HG03575 (cell line): ENCODE data around the gene MED15.

Experiments used
- ATAC-seq: cut with Tn5 transposase; IDR thresholded peaks from one replicate; pipeline ENCODE4 v1.9.1; 2021; ENCODE audit not compliant: unreplicated experiment, insufficient number of reproducible peaks, low FRiP score; ENCODE audit errors: extremely low read depth

MED15 gene

DNA sequence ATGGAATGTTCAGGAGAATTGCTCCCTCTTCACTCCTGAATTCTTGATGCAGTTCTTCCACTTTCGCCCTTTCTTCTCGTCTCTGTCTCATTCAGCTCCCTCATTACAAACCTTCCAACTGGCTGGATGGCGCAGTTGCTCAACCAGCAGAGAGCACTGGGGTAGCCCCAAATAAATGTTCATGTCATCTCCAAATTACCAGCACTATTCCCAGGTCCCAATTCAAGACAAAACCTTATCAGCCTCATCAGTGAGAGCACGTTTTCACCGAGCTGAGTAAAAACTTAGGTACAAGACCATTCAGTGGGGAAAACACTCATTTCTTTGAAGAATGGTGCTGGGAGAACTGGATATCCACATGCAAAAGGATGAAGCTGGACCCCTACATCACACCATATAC, 120.0 kb downstream of the MED15 start:
- no peak for ATAC-seq

DNA sequence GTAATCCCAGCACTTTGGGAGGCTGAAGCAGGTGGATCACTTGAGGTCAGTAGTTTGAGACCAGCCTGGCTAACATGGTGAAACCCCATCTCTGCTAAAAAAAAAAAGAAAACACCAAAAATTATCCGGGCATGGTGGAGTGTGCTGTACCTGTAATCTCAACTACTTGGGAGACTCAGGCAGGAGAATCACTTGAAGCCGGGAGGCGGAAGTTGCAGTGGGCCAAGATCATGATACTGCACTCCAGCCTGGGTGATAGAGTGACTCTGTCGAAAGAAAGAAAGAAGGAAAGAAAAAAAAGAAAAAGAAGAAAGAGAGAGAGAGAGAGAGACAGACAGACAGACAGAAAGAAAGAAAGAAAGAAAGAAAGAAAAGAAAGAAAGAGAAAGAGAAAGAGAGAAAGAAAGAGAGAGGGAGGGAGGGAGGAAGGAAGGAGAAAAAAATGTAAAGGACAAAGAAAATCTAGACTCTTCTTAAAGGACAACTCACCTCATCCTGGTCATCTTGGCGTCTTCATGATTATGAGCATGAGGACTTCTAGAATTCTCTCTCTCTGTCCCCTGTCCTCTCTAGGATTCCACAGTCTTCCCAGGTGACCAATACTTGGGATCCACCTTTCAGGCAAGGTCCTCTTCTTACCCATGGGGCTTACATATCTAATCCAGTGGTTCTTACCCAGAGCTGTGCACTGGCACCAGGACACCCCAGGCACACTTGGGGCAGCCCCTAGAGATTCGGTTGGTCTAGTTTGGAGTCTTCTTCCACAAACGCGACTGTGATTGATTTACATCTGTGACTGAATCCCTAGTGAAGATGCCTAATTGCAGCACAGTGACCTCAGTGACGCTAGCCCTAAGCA, 120.9 kb downstream of the MED15 start:
- no peak for ATAC-seq

DNA sequence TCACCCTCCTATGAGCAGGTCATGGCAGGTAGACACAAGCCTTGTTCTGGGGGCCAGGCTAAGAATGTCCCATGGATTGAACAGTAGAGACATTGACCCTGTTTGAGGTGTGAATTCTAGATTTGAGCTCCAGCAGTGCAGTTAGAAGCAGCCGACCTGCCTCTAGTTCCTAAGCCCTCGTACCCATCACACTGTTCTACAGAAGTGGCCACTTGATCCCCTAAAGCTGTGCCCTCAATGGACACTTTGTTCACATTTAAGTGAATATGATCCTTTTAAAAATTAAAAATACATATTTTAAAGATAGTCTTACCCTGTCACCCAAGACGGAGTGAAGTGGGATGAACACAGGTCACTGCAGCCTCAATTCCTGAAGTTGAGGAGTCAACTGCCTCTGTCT, 122.0 kb downstream of the MED15 start:
- no peak for ATAC-seq

DNA sequence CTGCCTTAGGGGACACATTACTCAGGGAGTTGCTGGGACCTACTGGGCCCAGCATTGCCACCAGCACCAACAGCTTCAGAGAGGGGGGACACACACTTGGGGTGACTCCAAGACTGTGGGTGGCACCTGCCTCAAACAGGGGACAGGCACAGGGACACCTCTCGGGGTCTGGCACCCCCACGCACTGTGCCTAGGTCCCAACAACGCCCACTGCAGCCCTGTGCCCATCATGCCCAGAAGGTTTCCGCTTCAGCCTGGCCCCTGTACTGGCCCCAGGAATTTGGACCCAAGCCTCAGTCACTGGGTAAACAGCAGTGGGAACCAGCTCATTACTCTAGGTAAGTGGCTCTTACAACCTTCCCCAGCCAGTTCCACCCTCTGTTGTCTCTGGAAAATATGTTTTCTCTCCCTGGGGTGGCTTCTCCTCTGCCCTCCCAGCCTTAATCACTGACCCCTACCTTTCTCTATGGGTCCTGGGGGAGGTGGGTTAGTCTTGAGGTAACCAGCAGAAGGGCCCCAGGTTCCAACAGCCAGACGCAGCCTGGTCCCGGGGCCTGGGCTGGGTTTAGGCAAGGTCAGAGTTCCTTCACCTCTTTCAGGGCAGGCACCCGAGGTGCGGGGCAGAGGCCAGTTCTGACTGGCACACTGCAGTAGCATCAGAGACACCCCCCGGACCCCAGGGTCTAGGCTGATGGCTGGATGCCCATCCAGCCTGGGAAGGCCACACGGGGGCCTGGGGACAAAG, 123.6 kb downstream of the MED15 start:
- ATAC-seq = no peak

DNA sequence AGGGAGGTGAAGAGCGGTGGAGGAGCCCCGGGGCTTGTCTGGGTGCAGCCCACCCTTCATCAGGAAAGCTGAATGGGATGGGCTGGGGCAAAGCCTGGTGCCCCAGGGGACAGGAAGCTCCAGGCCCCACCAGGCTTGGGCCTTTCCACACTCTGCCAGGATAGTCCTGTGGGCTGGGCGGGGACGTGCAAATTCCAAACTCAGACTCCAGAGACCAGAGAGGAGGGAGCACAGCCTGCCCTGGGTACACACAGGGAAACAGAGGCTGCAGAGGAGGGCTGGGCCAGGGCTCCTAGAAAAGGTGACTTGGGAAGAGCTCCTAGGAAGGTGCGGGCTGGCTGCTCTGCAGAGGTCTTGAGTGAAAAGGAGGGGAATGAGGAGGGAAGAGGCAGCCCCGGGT, 124.7 kb downstream of the MED15 start:
- no peak for ATAC-seq

DNA sequence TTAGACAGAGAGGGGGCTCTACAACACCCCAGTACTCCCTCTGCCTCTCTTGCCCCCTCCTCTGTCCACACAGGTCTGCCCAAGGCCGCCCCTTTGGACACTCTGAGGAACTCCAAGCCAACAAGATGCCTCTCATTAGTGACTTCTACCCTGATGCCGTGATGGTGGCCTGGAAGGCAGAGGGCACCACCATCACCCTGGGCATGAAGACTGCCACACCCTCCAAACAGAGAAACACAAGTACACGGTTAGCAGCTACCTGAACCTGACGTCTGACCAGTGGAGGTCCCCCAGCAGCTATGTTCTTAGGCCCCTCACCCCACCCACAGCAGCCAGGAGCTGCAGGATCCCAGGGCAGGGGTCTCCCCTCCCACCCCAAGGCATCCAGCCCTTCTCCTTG, 125.1 kb downstream of the MED15 start:
- ATAC-seq = no peak

DNA sequence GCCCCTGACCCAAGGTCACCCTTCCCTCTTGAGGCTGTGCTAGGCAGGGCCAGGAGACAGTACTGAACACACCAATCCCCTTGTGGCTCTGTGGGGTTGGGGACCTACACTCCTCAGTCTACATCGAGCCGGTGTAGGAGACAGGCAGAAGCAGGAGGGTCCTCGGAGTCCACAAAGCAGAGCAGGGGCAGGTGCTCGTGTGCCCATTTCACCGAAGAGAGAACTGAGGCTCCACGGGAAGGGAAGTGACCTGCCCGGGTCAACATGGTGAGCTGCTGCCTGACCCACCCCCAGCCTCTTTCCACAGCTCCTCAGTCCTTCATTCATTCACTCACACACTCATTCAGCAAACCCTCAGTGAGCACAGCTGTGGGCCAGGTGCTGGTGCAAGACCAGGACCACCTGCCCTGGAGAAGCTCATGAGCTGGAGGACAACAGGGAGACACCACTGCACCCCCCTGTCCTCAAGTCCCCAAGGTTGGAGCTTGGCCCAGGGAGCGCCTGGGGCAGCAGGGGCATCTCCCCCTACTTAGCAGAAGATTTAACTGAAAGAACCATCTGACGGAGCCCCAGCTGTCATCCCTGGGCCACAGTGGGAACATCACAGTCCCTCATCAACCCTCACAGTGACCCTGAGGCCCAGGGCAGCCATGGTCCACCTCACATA, 127.3 kb downstream of the MED15 start:
- ATAC-seq = no peak

DNA sequence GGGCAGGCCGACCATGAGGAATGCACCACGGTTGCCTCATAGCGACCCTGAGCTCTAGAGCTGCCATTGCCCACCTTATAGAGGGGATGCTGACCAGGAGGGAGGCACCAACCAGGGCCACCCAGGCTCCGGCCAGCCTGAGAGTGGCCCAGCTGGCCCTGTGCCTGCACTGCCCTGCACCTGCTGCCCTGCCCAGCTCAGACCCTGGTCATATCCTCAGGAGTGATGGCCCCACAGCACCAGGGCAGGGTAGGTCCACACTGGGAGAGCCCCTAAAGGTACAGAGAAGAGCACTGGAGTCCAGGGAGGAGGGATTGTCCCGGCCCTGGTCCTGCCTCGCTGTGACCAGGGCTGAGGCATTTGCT, 127.8 kb downstream of the MED15 start:
- no peak for ATAC-seq

DNA sequence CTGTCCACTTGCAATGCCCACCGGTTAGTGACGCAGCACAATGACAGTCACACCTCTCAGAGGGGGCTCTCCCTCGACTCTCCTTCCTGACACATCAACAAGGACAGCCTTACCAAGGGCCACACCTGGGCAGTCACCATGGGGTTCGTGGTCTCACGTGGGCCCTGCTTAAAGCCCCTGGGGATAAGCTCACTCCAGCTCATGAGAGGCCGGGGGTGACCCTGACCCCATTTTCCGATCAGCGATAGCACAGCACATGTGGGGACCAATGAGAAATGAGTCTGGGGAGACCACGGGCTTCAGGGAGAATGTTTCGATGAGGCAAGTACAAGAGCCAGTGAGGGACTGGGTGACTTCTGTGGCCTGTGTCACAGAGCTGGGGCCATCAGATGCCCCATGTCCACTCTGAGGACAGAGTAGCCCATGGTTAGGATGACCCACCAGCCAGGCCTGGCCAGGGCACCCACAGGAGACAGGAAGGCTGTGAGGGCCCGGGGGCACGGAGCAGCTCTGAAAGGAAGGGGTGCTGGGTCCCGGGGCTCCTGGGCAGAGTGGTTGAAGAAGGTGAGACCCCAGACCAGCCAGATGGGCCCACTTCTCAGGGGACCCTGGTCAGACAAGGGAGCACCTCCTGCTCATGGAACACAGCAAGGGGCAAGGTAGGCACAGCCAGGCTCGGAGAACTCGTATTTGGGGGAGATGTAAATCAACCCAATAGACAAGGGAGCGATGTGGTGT, 128.8 kb downstream of the MED15 start:
- ATAC-seq = no peak

DNA sequence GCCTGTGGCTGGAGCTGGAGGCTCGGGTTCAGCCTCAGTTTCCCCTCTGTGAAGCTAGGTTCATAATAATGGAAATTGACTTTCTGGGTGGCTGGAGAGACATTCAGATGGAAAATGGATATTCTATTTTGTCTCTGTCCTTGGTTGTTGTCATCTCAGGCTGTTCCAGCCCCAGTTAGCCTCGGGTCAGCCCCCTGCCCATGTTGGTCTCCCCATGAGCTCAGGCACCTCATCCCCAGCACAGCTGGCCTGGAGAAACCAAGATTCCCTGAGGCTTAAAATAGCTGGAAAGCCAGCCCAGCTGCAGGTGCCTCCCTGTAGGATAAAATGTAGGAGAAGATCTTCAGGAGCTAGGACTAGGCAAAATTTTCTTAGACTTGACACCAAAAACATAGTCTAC, 129.5 kb downstream of the MED15 start:
- no peak for ATAC-seq
